ENCODE data around the gene PCGF3. TPM values are rescaled to one million over a fixed set of nuclear protein-coding genes. Genes with fewer than 3 reads are reported as not detected.
A peak's percentile ranks its signal among the peaks of the same experiment; 100 is the strongest.

PCGF3 gene
- total RNA-seq, 2 donors from 2014 or later = 25.6 to 35.8 TPM

DNA sequence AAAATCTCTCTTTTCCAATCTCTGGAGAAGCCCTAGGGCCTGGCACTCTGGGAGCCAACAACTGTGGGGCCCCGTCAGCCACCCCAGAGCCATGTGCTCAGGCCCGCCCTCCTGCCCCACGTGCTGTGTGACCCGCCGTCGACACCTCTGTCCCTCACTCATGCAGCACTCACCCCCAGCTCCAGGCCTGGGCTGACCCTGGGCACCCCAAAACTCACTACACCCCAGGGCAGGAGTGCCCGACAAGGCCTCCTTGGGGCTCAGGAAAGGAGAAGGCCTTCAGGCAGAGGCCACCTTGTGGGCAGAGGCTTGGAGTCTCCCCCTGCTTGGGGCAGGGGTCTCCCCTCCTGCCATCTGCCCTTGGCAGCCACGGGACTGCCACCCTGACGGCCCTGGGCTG lies 25.5 kb upstream of the PCGF3 start:
- DNase-seq (ENCODE audit: low spot score) = no peak
- intact Hi-C loops (cut with DNase I) = no loop called here

DNA sequence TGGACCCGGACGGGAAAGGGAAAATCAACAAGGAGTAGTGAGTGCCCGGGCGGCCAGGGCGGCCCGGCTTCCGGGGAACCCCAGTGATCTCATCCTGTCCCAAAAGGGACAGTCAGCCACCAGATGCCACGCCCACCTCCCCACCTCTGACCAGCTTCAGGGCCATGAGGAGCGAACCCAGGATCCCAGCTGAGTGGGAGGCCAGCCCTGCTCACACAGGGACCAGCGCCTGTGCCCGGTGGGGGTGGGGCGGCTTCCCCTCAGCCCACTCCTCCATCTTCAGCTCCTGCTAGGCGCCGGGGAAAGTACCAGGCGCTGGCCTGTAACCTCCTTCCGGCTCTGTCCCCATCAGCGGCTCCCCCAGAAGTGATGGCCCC lies 25.1 kb upstream of the PCGF3 start:
- no peak for DNase-seq (ENCODE audit: low spot score)
- intact Hi-C loops (cut with DNase I) = no loop called here

- peak; percentile 89 for DNase-seq (ENCODE audit: low spot score)
- intact Hi-C loops (cut with DNase I) = no loop called here
Observed at GRCh38 chr4:680928-681645, 24.5 kb upstream of the PCGF3 start.

- intact Hi-C loops (cut with DNase I) = no loop called here
- no peak for DNase-seq (ENCODE audit: low spot score)
Observed at GRCh38 chr4:681736-682451, 23.7 kb upstream of the PCGF3 start.

DNA sequence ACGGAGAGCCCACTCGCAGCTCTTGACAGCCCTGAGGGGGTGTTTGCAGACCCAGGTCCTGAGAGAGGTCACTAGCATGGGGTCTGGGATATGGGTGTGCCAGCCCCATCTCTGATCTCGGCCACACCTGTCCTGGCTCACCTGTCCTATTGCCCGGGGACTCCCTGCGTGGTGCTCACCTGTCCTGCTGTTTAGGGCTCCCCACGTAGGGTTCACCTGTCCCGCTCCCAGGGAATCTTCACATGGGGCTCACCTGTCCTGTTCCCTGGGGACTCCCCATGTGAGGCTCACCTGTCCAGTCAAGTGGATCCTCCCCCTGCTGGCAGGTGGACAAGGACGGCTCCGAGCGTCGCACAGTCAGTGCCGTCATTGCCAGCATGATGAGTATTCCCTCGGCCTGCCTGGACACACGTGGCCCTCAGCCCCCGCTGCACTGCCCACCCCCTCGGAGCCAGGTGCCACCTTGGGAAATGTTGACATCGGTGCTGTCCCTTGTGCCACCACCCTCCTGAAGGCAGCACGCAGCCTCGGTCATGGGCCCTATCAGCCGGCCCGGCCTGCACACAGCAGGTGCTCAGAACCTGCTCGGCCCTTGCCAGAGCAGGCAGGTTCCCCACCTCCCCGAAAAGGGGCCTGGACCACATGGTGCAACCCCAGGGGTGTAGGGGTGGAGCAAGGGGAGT lies 23.0 kb upstream of the PCGF3 start:
- intact Hi-C loops (cut with DNase I) = no loop called here
- DNase-seq (ENCODE audit: low spot score) = no peak

- no peak for DNase-seq (ENCODE audit: low spot score)
- intact Hi-C loops (cut with DNase I) = no loop called here
Observed at GRCh38 chr4:683247-683897, 22.3 kb upstream of the PCGF3 start.

DNA sequence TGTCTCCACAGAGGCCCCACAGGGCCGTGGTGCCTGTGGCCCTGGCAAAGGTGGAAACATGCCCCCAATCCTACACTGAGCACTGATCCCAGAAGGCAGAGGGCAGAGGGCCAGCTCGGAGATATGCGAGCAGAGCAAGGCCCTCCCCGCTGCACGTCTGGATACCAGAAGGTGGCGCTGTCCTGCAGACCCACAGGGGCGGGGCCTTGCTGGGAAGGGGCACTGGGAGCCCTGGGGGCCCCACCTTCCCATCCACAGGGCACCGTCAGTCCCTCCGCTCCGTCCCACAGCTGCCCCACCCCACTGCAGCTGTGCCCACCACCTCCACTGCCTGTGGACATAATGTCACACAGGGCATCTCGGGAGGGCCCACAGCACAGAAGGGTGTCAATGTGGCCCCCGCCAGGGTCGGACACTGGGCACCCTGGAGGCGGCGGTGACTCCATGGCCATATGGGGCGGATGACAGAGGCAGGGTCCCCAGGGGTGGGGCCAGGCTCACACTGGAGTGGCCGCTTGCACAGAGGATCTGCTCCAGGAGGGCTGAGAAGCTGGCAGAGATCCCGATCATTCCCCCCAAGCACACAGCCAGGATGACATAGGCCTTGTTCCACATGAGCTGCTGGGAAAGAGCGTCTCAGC lies 21.5 kb upstream of the PCGF3 start:
- intact Hi-C loops (cut with DNase I) = no loop called here
- DNase-seq (ENCODE audit: low spot score) = peak; percentile 91

- no peak for DNase-seq (ENCODE audit: low spot score)
- intact Hi-C loops (cut with DNase I) = no loop called here
Observed at GRCh38 chr4:684623-685327, 20.9 kb upstream of the PCGF3 start.

DNA sequence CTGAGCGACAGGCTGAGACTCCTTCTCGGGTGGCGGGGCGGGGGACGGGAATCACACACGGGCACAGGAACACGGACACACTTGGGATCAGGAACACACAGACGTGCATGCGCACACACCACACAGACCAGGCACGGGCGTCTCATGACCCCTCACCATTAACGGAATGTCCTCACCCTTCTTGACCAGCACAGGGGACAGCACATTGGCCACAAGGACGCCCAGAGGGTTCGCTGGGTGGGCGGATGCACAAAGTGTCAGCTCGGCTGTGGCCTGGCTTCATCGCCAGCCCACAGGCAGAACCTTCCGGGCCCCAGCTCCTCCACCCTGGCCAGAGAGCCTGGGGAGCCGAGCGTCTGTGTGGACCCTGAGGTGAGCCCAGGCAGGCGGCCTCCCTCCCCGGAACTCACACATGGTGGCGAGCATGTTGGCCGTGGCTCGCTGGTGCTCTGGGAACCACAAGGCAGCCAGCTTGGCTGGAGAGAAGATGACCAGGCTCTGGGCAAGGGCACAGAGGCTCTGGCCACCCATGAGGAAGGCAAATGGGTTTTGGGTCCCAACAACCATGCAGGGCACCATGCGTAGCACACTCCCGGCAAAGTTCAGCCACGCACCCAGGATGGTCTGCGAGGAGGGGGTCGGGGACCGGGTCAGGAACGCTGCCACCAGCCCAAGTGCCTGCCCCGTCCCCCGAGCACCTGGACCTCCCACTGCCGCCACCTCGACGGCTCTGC lies 19.8 kb upstream of the PCGF3 start:
- intact Hi-C loops (cut with DNase I) = no loop called here
- DNase-seq (ENCODE audit: low spot score) = no peak

DNA sequence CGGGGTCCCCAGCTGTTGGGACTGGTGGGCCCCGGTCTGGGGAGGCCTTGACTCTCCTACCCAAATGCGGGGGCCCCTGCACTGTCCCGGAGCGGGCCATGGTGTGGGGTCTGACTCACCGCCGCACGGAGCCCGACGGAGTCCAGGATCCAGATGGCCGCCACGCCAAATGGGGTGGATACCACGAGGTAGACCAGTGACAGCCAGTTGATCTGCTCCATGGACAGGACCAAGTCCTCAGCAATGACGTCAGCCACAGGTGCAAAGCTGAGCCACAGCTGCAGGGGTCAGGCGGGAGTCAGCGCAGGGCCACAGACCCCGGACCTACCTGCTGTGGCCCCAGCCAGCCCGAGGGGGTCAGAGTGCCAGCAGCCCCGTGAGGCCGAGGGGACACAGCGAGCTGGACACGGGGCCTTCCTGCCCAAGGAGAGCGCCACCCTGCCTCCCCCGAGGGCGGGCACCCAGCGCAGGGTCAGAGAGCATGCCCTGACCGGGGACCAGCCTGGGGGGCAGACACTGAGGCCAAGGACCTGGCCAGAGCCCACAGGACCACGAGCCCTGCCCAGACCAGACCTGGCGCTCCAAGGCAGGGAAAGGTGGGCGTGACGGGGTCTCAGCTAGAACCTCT lies 19.1 kb upstream of the PCGF3 start:
- DNase-seq (ENCODE audit: low spot score) = no peak
- intact Hi-C loops (cut with DNase I) = no loop called here

- intact Hi-C loops (cut with DNase I) = no loop called here
- peak; percentile 96 for DNase-seq (ENCODE audit: low spot score)
Observed at GRCh38 chr4:687048-687970, 18.3 kb upstream of the PCGF3 start.

- no peak for DNase-seq (ENCODE audit: low spot score)
- intact Hi-C loops (cut with DNase I) = no loop called here
Observed at GRCh38 chr4:687971-688853, 17.4 kb upstream of the PCGF3 start.

- intact Hi-C loops (cut with DNase I) = no loop called here
- DNase-seq (ENCODE audit: low spot score) = no peak
Observed at GRCh38 chr4:688854-689681, 16.6 kb upstream of the PCGF3 start, which contains the start of gene SLC49A3. Gene SLC49A3, minus strand, starts transcription at chr4:689151. Its CDS starts 24 bp downstream, at chr4:689127.

DNA sequence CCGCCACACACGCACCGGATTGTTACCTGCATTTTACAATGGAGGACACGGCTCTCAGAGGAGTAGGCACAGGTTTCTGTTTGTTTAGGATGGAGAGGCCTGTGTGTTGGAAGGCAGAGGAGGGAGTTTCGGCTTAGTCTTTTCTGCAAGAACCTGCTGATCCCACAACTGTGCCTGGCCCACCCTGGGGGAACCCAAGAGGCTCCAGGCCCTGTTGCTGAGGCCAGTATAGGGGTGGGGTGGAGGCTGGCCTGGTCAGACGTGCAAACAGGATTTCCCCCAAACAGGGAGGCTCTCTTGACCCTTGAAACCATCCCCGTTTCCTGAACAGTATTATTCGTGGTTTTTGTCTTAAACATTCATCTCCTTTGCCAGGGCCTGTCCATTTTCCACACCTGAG lies 15.9 kb upstream of the PCGF3 start:
- intact Hi-C loops (cut with DNase I) = no loop called here
- DNase-seq (ENCODE audit: low spot score) = no peak
